Kidney epithelial cell (primary cell): ENCODE measurements around the gene GRIK5. TPM values are rescaled to one million over a fixed set of nuclear protein-coding genes. Genes with fewer than 3 reads are reported as not detected.

Experiments used
- DNase-seq: peaks from one replicate; pipeline ENCODE4 v3.0.0-alpha.2; 2010; ENCODE audit warnings: low read depth
- H3K27me3 ChIP-seq: 2 replicates; pipeline ENCODE4 v1.6.0; 2011; ENCODE audit warnings: low read length; ENCODE audit not compliant: control insufficient read depth, insufficient read depth
- H3K36me3 ChIP-seq: 2 replicates; pipeline ENCODE4 v1.5.1; 2011; ENCODE audit warnings: low read length; ENCODE audit not compliant: control insufficient read depth, insufficient read depth
- H3K4me3 ChIP-seq: 2 replicates; pipeline ENCODE4 v1.5.1; 2011; ENCODE audit warnings: low read depth, mild to moderate bottlenecking, control low read depth, low read length
- total RNA-seq: library from RNA; depleted of rRNA; stranded (reverse); fragments of >200 nt; gene quantifications from 2 replicates; pipeline ENCODE4 v1.2.3, GENCODE V29; 2015
- TF ChIP-seq, protein P1 (sequence below): IDR thresholded peaks from 2 replicates; pipeline ENCODE4 v1.5.1; 2011; ENCODE audit warnings: mild to moderate bottlenecking, moderate library complexity, low read length, control low read depth, inconsistent platforms; ENCODE audit not compliant: insufficient read depth, poor library complexity, severe bottlenecking

Gene GRIK5
- total RNA-seq, 1 donor from 2014 or later: 14.2 TPM

DNA sequence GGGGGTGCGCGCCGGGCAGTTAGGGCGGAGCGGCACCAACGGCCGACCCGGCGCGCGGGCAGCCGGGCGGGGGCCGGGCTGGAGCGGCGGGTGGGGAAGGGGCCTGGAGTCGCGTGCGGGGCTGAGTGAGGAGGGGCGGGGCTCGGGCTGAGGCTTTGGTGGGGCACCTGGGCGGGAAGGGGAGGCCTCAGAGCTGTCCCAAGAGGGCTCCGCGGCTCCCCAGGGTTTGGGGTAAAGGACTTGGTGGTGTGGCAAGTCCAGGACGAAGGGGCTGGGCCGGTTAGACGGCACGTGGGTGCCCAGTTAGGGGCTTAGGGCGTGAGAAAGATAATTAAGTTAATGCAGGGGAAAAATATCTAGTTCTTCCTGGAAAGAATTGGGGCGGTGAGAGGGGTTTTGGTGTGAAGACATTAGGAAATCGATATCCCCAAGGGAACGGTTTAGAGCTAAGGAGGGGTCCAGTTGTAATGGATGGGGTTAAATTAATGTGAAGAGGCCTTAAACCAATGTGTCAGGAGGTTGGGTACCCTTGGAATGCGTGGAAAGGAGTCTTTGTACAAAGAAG is 6.5 kb upstream of the GRIK5 start:
- H3K4me3 ChIP-seq: peak overlapping the region; percentile 64
- no peak for DNase-seq
- peaks cover 4% of the 10 kb centered on the region for H3K36me3 ChIP-seq
- TF ChIP-seq, protein P1, sequence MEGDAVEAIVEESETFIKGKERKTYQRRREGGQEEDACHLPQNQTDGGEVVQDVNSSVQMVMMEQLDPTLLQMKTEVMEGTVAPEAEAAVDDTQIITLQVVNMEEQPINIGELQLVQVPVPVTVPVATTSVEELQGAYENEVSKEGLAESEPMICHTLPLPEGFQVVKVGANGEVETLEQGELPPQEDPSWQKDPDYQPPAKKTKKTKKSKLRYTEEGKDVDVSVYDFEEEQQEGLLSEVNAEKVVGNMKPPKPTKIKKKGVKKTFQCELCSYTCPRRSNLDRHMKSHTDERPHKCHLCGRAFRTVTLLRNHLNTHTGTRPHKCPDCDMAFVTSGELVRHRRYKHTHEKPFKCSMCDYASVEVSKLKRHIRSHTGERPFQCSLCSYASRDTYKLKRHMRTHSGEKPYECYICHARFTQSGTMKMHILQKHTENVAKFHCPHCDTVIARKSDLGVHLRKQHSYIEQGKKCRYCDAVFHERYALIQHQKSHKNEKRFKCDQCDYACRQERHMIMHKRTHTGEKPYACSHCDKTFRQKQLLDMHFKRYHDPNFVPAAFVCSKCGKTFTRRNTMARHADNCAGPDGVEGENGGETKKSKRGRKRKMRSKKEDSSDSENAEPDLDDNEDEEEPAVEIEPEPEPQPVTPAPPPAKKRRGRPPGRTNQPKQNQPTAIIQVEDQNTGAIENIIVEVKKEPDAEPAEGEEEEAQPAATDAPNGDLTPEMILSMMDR: no peak
- H3K27me3 ChIP-seq: no peaks in the 10 kb centered on the region

DNA sequence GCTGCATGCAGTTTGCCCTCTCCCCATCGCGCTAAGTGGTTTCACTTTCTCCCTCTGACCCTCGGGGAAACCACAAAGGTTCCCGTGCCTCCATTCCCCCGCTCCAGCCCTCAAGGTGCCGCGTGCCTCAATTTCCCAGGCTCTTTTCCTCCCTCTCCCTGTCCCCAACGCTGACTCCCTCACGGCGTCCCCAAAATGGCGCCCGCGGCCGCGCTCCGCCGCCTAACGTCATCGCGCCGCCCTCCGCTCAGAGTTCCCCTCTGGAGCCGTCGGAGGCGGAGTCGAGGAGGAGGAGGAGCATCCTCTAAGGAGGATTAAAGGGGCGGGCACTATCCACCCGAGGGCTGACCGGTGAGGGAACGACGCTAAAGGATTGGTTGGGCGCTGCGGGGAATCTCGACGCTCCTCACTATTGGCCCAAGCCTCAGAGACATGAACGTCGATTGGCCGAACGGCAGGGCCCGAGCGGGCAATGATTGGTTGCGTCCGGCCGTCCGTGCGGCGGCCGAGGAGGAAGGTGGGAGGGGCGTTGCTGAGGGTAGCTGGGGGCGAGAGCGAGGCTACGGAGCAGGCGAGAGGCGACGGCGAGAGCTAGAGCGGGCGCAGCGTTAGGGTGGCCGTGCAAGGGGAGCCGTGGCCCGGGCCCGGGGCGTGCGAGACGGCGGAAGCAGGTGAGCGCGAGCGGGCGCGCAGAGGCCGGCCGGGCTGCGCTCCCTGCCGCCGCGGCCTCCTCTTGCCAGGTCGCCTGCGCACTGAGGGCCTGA is 5.8 kb upstream of the GRIK5 start, which contains the start of gene ZNF574:
ZNF574 (plus strand) TSS at position 551 of the 764 bp plus-strand sequence. CDS start 2,441 bp downstream, outside the sequence.
- peaks cover 1% of the 10 kb centered on the region for H3K36me3 ChIP-seq
- peak within 1 kb of the TSS; percentile 75 for H3K4me3 ChIP-seq
- no peaks in the 10 kb centered on the region for H3K27me3 ChIP-seq
- TF ChIP-seq, protein P1: no peak
- DNase-seq: peak; percentile 96

- Histone ChIP-seq H3K4me3 (peak overlapping the region; percentile 75), H3K27me3 (no peaks in the 10 kb centered on the region), H3K36me3 (no peaks in the 10 kb centered on the region)
- TF ChIP-seq, protein P1: no peak
- DNase-seq: no peak
These were observed 5.3 kb upstream of the GRIK5 start for GRCh38 chr19:42075364-42075615.

GRCh38 chr19:42074513-42075363 is 4.7 kb upstream of the GRIK5 start:
- H3K4me3 ChIP-seq: peak overlapping the region; percentile 75
- peaks cover 2% of the 10 kb centered on the region for H3K27me3 ChIP-seq
- no peak for DNase-seq
- TF ChIP-seq, protein P1: no peak
- no peaks in the 10 kb centered on the region for H3K36me3 ChIP-seq

GRCh38 chr19:42071247-42071646 is 1.2 kb upstream of the GRIK5 start:
- TF ChIP-seq, protein P1: no peak
- no peak for DNase-seq
- Histone ChIP-seq H3K27me3 (peaks cover 14% of the 10 kb centered on the region), H3K4me3 (no peak overlapping the region), H3K36me3 (no peaks in the 10 kb centered on the region)
